Right hindlimb (tissue), 1 donor: Measurements from ENCODE around the gene KCNIP1.

Experiments used
- DNase-seq: peaks from one replicate; pipeline ENCODE4 v3.0.0-alpha.2; 2018

KCNIP1 gene

GRCh38 chr5:170571281-170571731, 67.5 kb downstream of the KCNIP1 start:
- DNase-seq: no peak

DNA sequence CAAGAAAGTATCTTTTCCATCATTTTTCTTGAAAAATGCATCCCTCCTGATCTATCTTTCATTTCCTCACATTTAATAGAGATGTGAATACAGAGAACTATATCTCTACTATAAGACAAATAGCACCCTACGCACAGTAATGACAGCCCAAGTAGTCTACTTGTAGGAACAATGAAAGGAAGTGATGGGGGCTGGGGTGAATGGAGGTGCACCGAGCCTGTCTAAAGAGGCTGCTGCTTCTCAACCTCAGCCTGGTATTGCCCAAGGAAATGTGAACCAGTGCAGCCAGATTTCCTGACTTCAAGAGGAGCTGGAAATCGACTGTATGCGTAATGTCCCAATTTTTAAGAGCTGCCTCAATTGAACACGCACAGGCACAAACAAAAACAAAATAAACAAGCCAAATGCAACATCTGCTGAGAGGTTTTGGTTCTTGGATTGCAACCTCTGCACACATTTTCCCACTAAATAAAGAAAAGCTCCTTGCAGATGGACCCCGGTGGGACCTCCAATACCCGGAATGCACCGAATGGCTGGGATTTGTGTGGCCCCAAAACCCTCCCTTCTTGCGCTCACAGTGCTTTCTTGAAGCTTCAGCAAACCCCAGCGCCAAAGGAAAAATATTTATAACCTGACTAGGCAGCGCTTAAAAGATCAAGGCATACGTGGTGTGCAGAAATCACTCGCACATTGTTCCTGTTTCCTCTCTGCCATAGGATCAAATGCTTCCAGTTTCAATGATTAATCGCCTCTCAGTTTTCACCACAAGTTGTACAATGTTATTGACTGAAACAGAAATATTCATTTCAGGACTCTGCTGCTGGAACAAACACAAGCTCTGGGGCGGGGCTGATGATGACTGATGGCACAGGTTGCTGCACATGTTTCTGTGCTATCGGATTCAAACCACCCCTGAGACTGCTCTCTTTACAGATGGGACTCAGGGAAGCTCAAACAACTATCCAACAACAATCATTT, 68.3 kb downstream of the KCNIP1 start:
- DNase-seq: peak; percentile 82

DNA sequence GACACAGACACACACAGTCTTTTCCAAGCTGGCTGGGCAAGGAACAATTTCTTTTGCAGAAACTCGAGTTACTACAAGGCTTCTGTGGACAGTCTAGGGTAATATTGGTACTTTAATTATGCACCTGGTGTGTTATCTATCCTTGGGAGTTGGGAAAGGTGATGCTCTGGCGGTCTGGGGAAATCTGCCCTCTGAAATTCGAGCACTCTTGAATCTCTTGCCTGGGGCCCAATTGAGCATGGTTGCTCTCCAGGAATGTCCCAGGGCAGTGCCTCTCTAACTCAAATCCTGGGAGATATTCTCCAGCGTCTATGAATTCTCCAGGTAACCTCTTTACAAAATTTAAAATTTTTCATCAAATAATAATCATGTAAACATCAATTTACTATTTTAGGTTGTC, 69.3 kb downstream of the KCNIP1 start:
- no peak for DNase-seq

GRCh38 chr5:170573660-170574059, 69.8 kb downstream of the KCNIP1 start:
- DNase-seq: no peak

DNA sequence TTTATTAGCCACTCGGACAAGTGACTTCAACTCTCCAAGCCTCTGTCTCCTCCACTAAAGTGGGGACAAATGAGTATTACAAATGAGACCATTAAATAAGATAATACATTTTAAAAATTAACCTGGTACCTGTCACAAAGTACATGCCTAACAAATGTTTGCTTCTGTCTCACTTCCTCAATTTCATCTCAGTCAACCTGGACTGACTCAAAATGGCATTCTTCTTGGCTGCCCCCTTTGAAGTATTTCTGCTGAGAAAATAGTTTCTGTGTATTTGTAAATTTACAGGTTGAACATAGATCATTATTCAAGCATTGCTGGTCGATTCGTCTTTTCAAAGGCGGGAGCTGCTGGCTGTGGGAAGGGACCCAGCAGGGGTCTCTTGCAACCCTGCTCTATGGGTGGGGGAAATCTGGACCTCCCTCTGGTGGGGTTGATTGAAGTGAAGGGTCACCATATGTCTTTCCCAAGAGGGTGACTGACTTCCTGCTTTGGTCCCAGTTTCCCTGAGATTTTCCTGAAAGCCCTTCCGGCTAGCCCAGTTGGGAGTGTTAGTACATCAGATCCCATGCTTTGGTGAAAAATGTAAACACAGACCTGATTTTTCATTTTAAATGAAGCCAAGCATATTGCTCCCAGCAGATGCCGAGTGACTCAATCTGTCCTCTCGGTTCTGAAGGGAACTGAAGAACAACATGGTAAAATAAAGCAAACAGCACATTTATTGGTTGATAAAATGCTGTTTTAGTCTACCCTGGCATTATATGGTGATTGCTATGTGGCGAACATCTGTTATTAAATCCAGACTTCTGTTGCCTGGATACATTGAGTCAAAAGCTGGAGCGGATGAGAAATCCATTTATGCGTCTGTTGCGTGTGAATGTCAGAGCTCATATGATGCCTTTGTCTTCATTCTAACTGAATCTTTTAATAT, 73.0 kb downstream of the KCNIP1 start:
- no peak for DNase-seq

DNA sequence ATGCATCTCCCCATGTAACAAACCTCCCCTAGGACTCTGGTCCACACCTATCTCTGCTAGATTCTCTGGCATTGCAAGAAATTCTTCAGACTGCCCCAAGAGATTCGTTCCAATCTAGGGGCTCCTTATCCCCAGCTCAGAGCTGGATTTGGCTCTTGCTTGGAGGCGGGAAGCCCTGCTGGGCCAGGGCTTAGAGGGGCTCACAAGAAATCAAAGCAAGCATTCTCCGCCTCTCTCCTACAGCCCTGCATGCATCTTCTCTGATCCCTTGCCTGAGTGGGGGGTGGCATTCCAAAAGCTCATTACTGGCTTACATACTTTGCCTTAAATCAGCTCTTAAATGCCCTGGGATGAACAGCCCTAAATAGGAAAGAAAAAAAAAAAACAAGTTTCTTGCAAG, 75.8 kb downstream of the KCNIP1 start:
- no peak for DNase-seq

- DNase-seq: no peak
Measured at GRCh38 chr5:170581211-170581610, 77.4 kb downstream of the KCNIP1 start.

- no peak for DNase-seq
Measured at GRCh38 chr5:170582644-170583330, 79.0 kb downstream of the KCNIP1 start.

DNA sequence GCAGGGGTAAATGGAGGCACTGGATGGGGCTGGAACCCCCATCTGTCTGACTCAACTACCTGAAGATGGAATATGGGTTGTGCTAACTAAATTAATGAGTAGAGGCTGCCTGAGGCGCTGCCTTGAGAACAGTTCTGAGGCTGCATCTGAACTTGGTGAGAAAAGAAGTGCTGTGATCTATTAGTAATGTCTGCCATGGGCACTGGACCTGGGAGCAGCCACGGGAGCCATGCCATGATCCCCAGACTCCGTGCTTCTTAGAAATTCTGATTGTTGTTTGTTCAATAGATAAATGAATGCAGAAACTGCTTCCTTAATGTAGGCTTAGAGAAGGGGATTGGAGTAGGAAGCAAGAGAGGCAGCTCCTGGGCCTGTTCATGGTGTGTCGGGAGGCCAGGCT, 80.2 kb downstream of the KCNIP1 start:
- no peak for DNase-seq

DNA sequence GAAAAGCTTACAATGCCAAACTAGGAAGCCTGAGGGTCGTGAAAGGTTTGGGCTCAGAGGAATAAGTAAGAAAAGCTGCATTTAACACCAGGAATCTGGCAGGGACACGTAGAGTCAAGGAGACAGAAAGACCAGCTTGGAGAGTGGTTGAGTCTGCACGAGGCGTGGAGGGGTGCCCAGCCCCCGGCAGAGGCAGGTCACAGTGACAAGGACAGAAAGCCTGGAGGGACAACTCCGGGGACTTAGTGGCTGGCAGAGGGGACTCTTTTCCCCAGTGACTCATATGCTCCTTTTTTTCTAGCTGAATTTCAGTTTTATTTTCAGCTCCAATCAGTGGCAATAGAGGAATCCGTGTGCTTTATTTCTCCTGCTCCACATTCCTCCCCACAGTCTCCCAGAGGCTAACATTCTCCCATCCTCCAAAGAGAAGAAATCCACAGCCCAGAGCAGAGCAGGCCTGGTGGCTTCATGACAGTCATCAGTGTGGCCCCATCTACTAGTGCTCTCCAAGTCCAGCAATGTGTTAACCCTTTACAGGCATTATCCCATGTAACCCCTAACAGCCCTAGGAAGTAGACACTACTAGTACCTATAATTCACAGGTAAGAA, 80.7 kb downstream of the KCNIP1 start:
- DNase-seq: no peak

- no peak for DNase-seq
Measured at GRCh38 chr5:170585273-170585948, 81.6 kb downstream of the KCNIP1 start.

GRCh38 chr5:170587808-170588207, 84.0 kb downstream of the KCNIP1 start:
- no peak for DNase-seq

GRCh38 chr5:170589643-170590042, 85.8 kb downstream of the KCNIP1 start:
- no peak for DNase-seq

DNA sequence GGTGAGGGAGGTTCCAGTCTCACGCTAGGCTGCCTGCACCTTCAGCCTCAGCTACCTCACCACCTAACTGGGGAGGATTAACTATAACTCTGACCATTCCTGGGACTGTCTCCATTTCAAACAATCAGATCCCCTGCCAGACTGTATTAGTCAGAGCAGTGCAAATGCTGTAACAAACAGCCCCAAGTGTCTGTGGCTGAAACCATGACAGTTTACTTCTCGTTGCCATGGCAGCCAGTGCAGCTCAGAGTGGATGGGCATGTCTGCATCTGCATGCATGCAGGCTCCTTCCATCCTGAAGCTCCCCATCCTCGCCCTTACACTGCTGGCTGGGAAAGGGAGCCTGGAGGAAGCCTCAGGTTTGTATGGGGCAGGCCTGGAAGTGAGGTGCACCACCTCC, 86.7 kb downstream of the KCNIP1 start:
- no peak for DNase-seq

- DNase-seq: no peak
Measured at GRCh38 chr5:170591054-170591453, 87.2 kb downstream of the KCNIP1 start.

DNA sequence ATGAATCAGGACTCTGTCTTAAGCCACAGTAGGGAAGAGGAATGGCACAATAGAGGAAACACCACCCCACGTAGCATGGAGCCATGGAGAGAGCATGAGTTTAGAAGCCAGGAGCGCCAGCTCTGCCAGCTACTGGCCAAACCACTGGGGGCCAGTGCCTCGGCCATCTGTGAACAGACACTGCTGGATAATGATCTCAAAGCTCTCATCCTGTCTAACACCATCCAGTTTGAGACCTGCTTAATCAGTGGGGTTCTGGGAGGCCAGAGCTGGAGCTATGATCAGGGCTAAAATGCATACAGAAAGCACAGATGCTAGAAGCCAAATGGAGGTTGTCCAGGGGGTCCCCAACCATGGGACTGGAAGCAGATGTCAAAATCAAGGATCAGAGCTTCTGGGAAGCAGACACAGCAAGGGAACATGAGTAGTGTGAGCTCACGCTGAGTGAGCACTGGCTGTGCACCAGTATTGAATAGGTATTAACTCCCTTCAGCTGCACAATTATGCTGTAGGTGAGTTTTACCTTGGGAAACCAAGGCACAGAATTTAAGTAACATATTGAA, 92.7 kb downstream of the KCNIP1 start:
- DNase-seq: peak; percentile 26

- peak; percentile 60 for DNase-seq
Measured at GRCh38 chr5:170597109-170597751, 93.4 kb downstream of the KCNIP1 start.

- peak; percentile 78 for DNase-seq
Measured at GRCh38 chr5:170597872-170598271, 94.1 kb downstream of the KCNIP1 start.

DNA sequence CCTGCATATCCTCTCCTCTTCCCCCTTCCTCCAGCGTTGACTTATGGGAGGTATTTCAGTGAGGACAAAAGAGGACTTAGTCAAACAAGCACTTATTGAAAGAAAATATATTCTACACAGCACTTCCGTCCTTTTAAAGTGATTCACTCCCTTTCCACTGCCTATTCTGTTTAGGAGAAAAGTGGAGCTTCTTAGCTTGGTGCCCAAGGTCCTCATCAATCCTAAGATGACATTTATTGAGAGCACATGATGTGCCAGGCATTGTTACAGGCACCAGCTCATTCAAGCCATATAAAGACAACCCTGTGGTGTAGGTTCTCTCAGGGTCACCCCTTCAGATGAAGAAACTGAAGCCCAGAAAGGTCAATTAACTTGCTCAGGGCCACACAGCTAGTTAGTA, 95.9 kb downstream of the KCNIP1 start:
- DNase-seq: no peak

GRCh38 chr5:170601619-170602018, 97.8 kb downstream of the KCNIP1 start:
- no peak for DNase-seq

- DNase-seq: no peak
Measured at GRCh38 chr5:170603109-170603508, 99.3 kb downstream of the KCNIP1 start.
